NCI-H1105 (cell line): ENCODE results near the gene ACTA2.

ENCODE experiments used
- DNase-seq: peaks from one replicate; lab custom pipeline; 2025; lab: John Stamatoyannopoulos, UW

The ACTA2 gene

DNA sequence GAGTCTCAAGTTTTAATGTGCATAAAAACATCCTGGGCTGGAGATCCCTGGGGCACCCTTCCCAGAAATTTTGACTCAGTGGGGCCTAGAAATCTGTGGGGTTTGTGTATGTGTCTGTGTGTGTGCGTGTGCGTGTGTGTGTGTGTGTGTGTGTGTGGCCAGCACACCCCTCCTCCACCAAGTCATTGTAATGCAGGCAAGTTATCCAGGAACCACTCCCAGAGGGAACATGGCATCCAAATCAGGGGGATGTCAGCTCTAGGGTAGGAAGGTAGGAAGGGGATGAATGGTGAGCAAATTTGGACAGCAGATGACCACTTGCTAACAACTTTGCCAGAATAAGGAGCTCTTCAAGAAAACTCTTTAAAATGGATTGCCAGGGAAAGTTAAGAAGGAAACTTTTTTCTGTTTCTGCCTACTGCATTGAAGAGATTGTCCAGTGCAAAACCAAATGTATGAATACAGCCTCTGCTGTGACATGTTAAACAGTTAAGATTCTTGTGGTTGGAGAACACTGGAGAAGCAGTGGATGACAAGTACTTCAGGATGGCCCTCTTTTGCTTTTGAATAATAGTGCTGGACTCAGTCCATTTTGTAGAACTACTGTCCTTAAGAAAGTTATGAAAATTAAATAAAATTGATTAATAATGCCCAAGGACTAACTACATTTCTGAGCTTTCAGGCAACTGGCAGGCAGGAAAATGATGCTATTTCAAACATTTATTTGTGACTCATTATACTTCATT, 60.2 kb downstream of the ACTA2 start:
- no peak for DNase-seq

DNA sequence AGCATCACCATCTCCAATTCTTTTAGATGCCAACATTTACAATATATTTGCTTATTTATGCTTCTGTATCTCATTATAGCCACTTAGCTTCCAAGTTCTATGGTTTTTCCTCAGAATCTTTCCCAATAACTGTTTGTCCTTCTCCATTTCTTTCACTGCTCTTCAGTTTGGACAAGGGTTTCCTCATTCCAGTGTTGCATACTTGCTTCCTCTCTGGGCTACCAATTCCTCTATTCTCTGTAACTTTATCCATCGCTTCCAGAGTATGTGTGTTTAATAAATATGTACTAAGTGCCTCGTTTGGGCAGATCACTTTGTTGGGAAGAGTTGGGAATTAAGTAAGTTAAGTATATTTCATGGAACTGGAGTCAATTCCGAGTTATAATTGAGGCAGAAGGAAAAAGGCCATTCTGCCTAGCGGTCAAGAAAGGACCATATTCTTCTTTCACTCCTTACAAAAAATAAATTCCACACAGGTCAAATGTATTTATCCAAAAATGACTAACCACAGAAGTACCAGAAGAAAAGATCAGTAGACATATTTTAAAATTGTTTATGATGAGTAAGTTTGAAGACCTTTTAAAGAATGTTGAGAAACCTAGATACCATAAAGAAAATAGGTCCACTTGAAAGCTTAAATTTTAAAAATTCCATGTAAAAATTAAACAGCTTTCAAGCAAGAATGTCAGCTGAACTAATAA, 61.7 kb downstream of the ACTA2 start:
- DNase-seq = no peak

DNA sequence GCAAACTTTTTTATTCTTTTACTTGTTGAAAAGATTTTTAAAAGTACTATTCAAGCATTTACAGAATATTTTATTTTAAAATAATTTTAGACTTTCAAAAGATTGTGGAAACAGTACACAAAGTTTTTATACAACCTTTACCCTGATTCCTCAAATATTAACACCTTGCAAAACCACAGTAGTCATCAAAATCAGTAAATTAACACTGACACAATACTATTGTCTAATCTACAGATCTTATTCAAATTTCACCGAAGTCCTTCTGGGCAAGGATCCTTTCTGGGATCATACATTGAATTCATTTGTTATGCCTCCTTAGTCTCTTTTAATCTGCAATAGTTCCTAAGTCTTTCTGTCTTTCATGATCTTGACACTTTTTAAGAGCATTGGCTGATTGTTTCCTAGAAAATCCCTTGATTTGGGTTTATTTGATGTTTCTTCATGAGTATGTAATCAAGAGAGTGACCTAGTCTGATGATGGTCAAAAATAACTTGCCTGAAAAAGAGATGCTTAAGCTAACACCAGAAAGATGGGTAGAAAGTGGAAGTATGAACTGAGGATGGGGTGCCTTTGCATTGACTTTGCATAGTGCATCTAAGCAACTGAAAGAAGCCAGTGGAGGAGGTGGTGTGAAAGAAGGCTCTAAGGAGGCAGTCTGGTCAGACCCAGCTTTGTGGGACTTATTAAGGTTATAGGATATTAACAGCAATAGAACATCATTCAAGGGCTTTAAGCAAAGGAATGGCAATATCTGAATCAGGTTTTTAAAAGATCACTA, 62.8 kb downstream of the ACTA2 start:
- DNase-seq = no peak

DNA sequence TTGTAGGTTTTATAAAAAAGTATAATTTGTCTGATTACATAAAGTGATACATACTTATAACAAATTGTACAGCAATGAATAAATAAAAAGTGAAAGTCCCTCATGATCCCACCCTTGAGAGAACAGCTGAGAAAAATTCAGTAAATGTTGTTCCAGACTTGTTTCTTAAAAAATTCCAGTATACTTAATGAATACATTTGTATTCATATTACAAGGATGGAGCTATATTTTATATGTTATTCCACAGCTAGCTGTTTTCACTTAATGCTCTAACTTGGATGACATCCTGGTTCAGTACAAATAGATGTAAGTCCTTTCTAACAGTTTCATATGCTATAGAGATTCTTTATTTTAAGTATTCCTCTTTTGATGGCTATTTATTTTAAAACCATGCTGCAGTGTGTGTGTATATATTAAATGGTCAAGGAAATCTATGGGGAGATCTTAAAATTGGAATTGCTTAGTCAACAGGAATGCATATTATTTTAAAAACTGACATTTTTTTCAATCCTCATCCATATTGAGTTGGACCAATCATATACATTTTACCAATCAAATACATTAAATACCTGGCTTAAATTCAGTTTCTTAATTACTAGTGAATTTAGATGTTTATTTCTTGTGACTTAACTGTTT, 63.6 kb downstream of the ACTA2 start:
- no peak for DNase-seq

DNA sequence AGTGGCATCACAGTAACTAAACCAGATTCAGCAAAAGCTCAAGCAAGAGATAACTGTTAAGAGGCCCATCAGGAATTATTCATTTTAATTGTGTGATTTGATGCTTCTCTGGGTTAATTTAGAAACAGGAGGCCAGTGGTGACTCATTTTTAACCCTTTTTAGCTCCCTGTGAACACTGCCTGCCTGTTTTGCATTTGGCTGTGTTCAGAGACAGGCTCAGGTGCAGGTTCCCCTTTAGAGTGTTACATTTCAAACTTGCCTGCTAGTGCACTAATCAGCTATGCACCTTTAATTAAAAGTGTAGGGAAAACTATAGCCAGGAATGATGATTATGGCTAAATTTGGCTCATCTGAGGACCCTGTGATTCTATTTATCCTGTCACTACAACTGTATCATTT, 66.0 kb downstream of the ACTA2 start:
- DNase-seq = no peak
